HEK293 (cell line): ENCODE measurements around the gene ELAPOR1.

Source experiments
- CTCF ChIA-PET: fragments of 350-600 bp; formaldehyde crosslinking; extraction: SDS; loops from one replicate; lab custom pipeline; 2021; ENCODE audit warnings: antibody characterized with exemption; lab: Yijun Ruan, JAX
- POLR2A ChIA-PET: fragments of 300-600 bp; formaldehyde crosslinking; extraction: SDS; loops from one replicate; lab custom pipeline; 2020; ENCODE audit warnings: antibody characterized with exemption, inconsistent platforms; lab: Yijun Ruan, JAX
- H3K27ac ChIP-seq: fragments of 200-500 bp; sonication (Bioruptor generic); 2 replicates; pipeline ENCODE4 v1.5.1; 2014; ENCODE audit warnings: low read depth, low read length, control low read depth, inconsistent platforms; ENCODE audit errors: extremely low read depth
- H3K36me3 ChIP-seq, 2 experiments: fragments of 200-500 bp in 1 of 2; sonication (Bioruptor generic) in 1 of 2; 1 replicate in 1 of 2; 2 replicates in 1 of 2; pipeline ENCODE4 v1.5.1; 2014 to 2017; ENCODE audit warnings: inconsistent platforms in 2 of 2, low read length in 2 of 2; ENCODE audit not compliant: control insufficient read depth in 2 of 2, insufficient read depth in 1 of 2
- H3K4me1 ChIP-seq: fragments of 200-500 bp; sonication (Bioruptor generic); 2 replicates; pipeline ENCODE4 v1.5.1; 2014; ENCODE audit warnings: mild to moderate bottlenecking, low read length, inconsistent platforms; ENCODE audit not compliant: control insufficient read depth, insufficient read depth
- H3K4me3 ChIP-seq: 2 replicates; pipeline ENCODE4 v1.5.1; 2011; ENCODE audit warnings: low read depth, mild to moderate bottlenecking, control low read depth, low read length, moderate library complexity
- H3K9me3 ChIP-seq: fragments of 200-500 bp; sonication (Bioruptor generic); 2 replicates; pipeline ENCODE4 v1.5.1; 2014; ENCODE audit warnings: low read depth, low read length, inconsistent platforms; ENCODE audit not compliant: control insufficient read depth, insufficient read depth
- ATF2 ChIP-seq: fragments of 450-650 bp; formaldehyde crosslinking; IDR thresholded peaks from 2 replicates; pipeline ENCODE4 v1.5.1; 2016; ENCODE audit warnings: missing biosample characterization, missing genetic modification characterization, low read depth
- BCL11A ChIP-seq: fragments of 450-650 bp; formaldehyde crosslinking; IDR thresholded peaks from 2 replicates; pipeline ENCODE4 v1.5.1; 2016; ENCODE audit warnings: low read depth, missing biosample characterization, missing genetic modification characterization
- GFI1B ChIP-seq: fragments of 450-650 bp; formaldehyde crosslinking; IDR thresholded peaks from 2 replicates; pipeline ENCODE4 v1.5.1; 2016; ENCODE audit warnings: missing biosample characterization, missing genetic modification characterization
- IKZF3 ChIP-seq: fragments of 450-650 bp; IDR thresholded peaks from 2 replicates; pipeline ENCODE4 v1.5.0; 2018; ENCODE audit warnings: missing biosample characterization, mild to moderate bottlenecking, missing genetic modification characterization, moderate library complexity
- KLF7 ChIP-seq: fragments of 450-650 bp; formaldehyde crosslinking; IDR thresholded peaks from 2 replicates; pipeline ENCODE4 v1.5.1; 2016; ENCODE audit warnings: missing biosample characterization, missing genetic modification characterization, borderline replicate concordance
- MZF1 ChIP-seq: fragments of 450-650 bp; formaldehyde crosslinking; IDR thresholded peaks from 2 replicates; pipeline ENCODE4 v1.5.1; 2017; ENCODE audit warnings: missing biosample characterization, missing genetic modification characterization, borderline replicate concordance
- SP2 ChIP-seq: fragments of 450-650 bp; formaldehyde crosslinking; IDR thresholded peaks from 2 replicates; pipeline ENCODE4 v1.5.1; 2016; ENCODE audit warnings: missing biosample characterization, missing genetic modification characterization
- SP7 ChIP-seq: fragments of 450-650 bp; formaldehyde crosslinking; IDR thresholded peaks from 2 replicates; pipeline ENCODE4 v1.5.1; 2016; ENCODE audit warnings: missing biosample characterization, missing genetic modification characterization
- TSHZ1 ChIP-seq: fragments of 450-650 bp; formaldehyde crosslinking; IDR thresholded peaks from 2 replicates; pipeline ENCODE4 v1.5.1; 2016; ENCODE audit warnings: missing biosample characterization, missing genetic modification characterization, borderline replicate concordance
- YY2 ChIP-seq: fragments of 450-650 bp; formaldehyde crosslinking; IDR thresholded peaks from 2 replicates; pipeline ENCODE4 v1.5.1; 2016; ENCODE audit warnings: missing biosample characterization, missing genetic modification characterization
- ZNF184 ChIP-seq: fragments of 450-650 bp; IDR thresholded peaks from 2 replicates; pipeline ENCODE4 v1.5.1; 2018; ENCODE audit warnings: missing biosample characterization, mild to moderate bottlenecking, missing genetic modification characterization
- ZNF202 ChIP-seq: fragments of 450-650 bp; formaldehyde crosslinking; IDR thresholded peaks from 2 replicates; pipeline ENCODE4 v1.5.1; 2016; ENCODE audit warnings: missing biosample characterization, missing genetic modification characterization, borderline replicate concordance
- ZNF24 ChIP-seq: fragments of 450-650 bp; formaldehyde crosslinking; IDR thresholded peaks from 2 replicates; pipeline ENCODE4 v1.5.1; 2016; ENCODE audit warnings: missing biosample characterization, missing genetic modification characterization
- ZNF341 ChIP-seq: fragments of 450-650 bp; formaldehyde crosslinking; IDR thresholded peaks from 2 replicates; pipeline ENCODE4; 2016; ENCODE audit warnings: low read depth, missing biosample characterization, missing genetic modification characterization
- ZNF488 ChIP-seq: fragments of 450-650 bp; formaldehyde crosslinking; IDR thresholded peaks from 2 replicates; pipeline ENCODE4 v1.5.1; 2016; ENCODE audit warnings: missing biosample characterization, missing genetic modification characterization
- ZNF501 ChIP-seq: fragments of 450-650 bp; formaldehyde crosslinking; IDR thresholded peaks from 2 replicates; pipeline ENCODE4 v1.5.1; 2016; ENCODE audit warnings: missing biosample characterization, missing genetic modification characterization
- TF ChIP-seq, protein P1 (sequence below): fragments of 450-650 bp; formaldehyde crosslinking; IDR thresholded peaks from 2 replicates; pipeline ENCODE4 v1.5.1; 2016; ENCODE audit warnings: missing biosample characterization, missing genetic modification characterization
- TF ChIP-seq, protein P2 (sequence below): fragments of 450-650 bp; formaldehyde crosslinking; IDR thresholded peaks from 2 replicates; pipeline ENCODE4 v1.5.1; 2017; ENCODE audit warnings: missing biosample characterization, missing genetic modification characterization
- TF ChIP-seq, protein P3 (sequence below): fragments of 450-650 bp; formaldehyde crosslinking; IDR thresholded peaks from 2 replicates; pipeline ENCODE4 v1.5.0; 2017; ENCODE audit warnings: missing biosample characterization, missing genetic modification characterization, borderline replicate concordance
- TF ChIP-seq, protein P4 (sequence below): fragments of 450-650 bp; formaldehyde crosslinking; IDR thresholded peaks from 2 replicates; pipeline ENCODE4 v1.5.1; 2017; ENCODE audit warnings: missing biosample characterization, missing genetic modification characterization

The ELAPOR1 gene

DNA sequence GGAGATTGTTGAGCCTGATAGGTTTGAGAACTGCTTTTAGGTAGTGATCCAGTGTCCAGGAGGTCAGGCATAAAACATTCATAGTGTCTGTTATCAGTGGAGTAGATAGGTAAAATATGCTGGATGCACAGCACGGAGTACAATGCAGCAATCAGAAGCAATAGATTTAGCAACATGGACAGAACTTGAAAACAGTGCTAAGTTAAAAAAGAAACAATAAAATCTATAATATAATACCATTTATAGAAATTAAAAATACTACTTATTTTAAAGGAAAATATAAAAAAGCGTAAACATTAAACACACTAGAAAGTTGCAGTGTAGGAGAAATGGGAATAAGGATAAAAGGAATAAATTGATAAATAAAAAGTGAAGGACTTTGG is 34.7 kb upstream of the ELAPOR1 start:
- POLR2A ChIA-PET = no interaction called here
- CTCF ChIA-PET = interaction anchor here (1.4 kb wide), 1 partner anchor 32 kb away, joined by 3 read pairs; no protein-coding TSS in a partner anchor

More for the DNA sequence above, 34.7 kb upstream of the ELAPOR1 start:
- no peaks in the 10 kb centered on the region for H3K36me3 ChIP-seq
- no peaks in the 10 kb centered on the region for H3K4me1 ChIP-seq
- no peak overlapping the region for H3K27ac ChIP-seq
- no peaks in the 10 kb centered on the region for H3K9me3 ChIP-seq
- H3K4me3 ChIP-seq = no peak overlapping the region
- TF ChIP-seq, protein P1, sequence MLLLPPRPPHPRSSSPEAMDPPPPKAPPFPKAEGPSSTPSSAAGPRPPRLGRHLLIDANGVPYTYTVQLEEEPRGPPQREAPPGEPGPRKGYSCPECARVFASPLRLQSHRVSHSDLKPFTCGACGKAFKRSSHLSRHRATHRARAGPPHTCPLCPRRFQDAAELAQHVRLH (tag by site-specific recombination) = no peak
- TF ChIP-seq ZNF501 (no peak), BCL11A (no peak), ZNF202 (tag by site-specific recombination) (no peak), MZF1 (no peak), KLF7 (tag by site-specific recombination) (no peak), ATF2 (tag by site-specific recombination) (no peak), ZNF24 (no peak), SP2 (tag by site-specific recombination) (no peak), ZNF341 (no peak), IKZF3 (no peak), SP7 (no peak), GFI1B (tag by site-specific recombination) (no peak), TSHZ1 (tag by site-specific recombination) (no peak), YY2 (no peak), ZNF184 (tag by site-specific recombination) (no peak), ZNF488 (tag by site-specific recombination) (no peak)
- TF ChIP-seq, protein P2, sequence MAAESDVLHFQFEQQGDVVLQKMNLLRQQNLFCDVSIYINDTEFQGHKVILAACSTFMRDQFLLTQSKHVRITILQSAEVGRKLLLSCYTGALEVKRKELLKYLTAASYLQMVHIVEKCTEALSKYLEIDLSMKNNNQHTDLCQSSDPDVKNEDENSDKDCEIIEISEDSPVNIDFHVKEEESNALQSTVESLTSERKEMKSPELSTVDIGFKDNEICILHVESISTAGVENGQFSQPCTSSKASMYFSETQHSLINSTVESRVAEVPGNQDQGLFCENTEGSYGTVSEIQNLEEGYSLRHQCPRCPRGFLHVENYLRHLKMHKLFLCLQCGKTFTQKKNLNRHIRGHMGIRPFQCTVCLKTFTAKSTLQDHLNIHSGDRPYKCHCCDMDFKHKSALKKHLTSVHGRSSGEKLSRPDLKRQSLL (tag by site-specific recombination) = no peak
- TF ChIP-seq, protein P3, sequence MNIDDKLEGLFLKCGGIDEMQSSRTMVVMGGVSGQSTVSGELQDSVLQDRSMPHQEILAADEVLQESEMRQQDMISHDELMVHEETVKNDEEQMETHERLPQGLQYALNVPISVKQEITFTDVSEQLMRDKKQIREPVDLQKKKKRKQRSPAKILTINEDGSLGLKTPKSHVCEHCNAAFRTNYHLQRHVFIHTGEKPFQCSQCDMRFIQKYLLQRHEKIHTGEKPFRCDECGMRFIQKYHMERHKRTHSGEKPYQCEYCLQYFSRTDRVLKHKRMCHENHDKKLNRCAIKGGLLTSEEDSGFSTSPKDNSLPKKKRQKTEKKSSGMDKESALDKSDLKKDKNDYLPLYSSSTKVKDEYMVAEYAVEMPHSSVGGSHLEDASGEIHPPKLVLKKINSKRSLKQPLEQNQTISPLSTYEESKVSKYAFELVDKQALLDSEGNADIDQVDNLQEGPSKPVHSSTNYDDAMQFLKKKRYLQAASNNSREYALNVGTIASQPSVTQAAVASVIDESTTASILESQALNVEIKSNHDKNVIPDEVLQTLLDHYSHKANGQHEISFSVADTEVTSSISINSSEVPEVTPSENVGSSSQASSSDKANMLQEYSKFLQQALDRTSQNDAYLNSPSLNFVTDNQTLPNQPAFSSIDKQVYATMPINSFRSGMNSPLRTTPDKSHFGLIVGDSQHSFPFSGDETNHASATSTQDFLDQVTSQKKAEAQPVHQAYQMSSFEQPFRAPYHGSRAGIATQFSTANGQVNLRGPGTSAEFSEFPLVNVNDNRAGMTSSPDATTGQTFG (tag by site-specific recombination) = no peak
- TF ChIP-seq, protein P4, sequence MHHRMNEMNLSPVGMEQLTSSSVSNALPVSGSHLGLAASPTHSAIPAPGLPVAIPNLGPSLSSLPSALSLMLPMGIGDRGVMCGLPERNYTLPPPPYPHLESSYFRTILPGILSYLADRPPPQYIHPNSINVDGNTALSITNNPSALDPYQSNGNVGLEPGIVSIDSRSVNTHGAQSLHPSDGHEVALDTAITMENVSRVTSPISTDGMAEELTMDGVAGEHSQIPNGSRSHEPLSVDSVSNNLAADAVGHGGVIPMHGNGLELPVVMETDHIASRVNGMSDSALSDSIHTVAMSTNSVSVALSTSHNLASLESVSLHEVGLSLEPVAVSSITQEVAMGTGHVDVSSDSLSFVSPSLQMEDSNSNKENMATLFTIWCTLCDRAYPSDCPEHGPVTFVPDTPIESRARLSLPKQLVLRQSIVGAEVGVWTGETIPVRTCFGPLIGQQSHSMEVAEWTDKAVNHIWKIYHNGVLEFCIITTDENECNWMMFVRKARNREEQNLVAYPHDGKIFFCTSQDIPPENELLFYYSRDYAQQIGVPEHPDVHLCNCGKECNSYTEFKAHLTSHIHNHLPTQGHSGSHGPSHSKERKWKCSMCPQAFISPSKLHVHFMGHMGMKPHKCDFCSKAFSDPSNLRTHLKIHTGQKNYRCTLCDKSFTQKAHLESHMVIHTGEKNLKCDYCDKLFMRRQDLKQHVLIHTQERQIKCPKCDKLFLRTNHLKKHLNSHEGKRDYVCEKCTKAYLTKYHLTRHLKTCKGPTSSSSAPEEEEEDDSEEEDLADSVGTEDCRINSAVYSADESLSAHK (tag by site-specific recombination) = no peak
